Ovary (tissue), 9 donors: ENCODE measurements around the gene BANP. TPM values are rescaled to one million over a fixed set of nuclear protein-coding genes. Genes with fewer than 3 reads are reported as not detected.

ENCODE experiments used
- DNase-seq, 5 donors: peaks; one replicate each; pipeline ENCODE4 v3.0.0-alpha.2; 2019 to 2020
- H3K27ac ChIP-seq, 2 donors: fragments of 200-600 bp; one replicate each; pipeline versions ENCODE4 v1.5.1 to v1.8.0; 2019 to 2022
- H3K27me3 ChIP-seq: fragments of 200-600 bp; one replicate; pipeline ENCODE4 v1.8.0; 2022
- H3K36me3 ChIP-seq: fragments of 200-600 bp; sonication (generic); one replicate; pipeline ENCODE4 v1.5.1; 2019
- H3K4me1 ChIP-seq: one replicate; pipeline ENCODE4 v1.8.1; 2013; ENCODE audit warnings: mild to moderate bottlenecking, moderate library complexity; ENCODE audit not compliant: insufficient read depth
- H3K4me3 ChIP-seq: fragments of 200-600 bp; sonication (generic); one replicate; pipeline ENCODE4 v1.5.1; 2017
- H3K9me3 ChIP-seq, 2 donors: fragments of 200-600 bp in 1 of 2; sonication (generic) in 1 of 2; one replicate each; pipeline versions ENCODE4 v1.5.1 to v1.8.1; 2013 to 2019; ENCODE audit warnings: mild to moderate bottlenecking in 1 of 2, moderate library complexity in 1 of 2
- CTCF ChIP-seq, 3 donors: fragments of 450-650 bp in 2 of 3; fragments of 200-600 bp in 1 of 3; IDR thresholded peaks; one replicate each; pipeline versions ENCODE4 v1.5.1 to v1.8.0; 2016 to 2022; ENCODE audit warnings: antibody characterized with exemption in 3 of 3, mild to moderate bottlenecking in 1 of 3
- EP300 ChIP-seq: sonication (generic); formaldehyde crosslinking; IDR thresholded peaks from one replicate; pipeline ENCODE4 v1.6.1; 2017; ENCODE audit warnings: antibody characterized with exemption
- POLR2A ChIP-seq: fragments of 450-650 bp; IDR thresholded peaks from one replicate; pipeline ENCODE4 v1.6.1; 2017; ENCODE audit warnings: antibody characterized with exemption, mild to moderate bottlenecking, moderate library complexity
- WGBS, 3 donors: extraction: QIAGEN DNeasy Blood & Tissue Kit in 1 of 3; methylation state at CpG; one replicate each; pipeline versions ENCODE4 v1.1.5 to v1.1.7; 2013 to 2017; 5-methylcytosine and 5-hydroxymethylcytosine counted together
- intact Hi-C, 4 donors: fragments of 100-400 bp; cut with DNase I; formaldehyde crosslinking; loops; one replicate each; pipeline versions ENCODE4 v1.11.0 to v1.15.1; 2022 to 2023
- polyA plus RNA-seq, 2 donors: library from polyadenylated mRNA; stranded (reverse); fragments of 200-250 nt in 1 of 2; fragments of 350-450 nt in 1 of 2; fragmentation: Illumina TruSeq in 1 of 2; extraction: RNeasy Lipid Tissue Mini Kit (QIAGEN cat#74804) in 1 of 2; gene quantifications; one replicate each; pipeline ENCODE4 v1.2.3, GENCODE V29; 2013 to 2014
- total RNA-seq, 7 donors: library from RNA; depleted of rRNA in 2 of 7; stranded (reverse); fragments of >200 nt in 2 of 7; fragmentation: NEBNext Ultra II Directional in 3 of 7; extraction: Animal tissue kit (Norgen Biotek cat#: 25700) in 3 of 7; gene quantifications; one replicate each; pipeline versions ENCODE4 v1.1.0 to v1.2.4, GENCODE V29; 2016 to 2023
- donor health status: DM: no; HTN: no; CAD: no; lungs with moderate emphysema.
- donor health status: DM: no; HTN: no; CAD: no.
- donor health status: Bipolar disorder and iron deficiency.
- donor health status: DM: yes; HTN: yes; CAD: no.
- donor health status: DM: no; HTN: no; CAD: no.
- donor health status: DM: yes; HTN: yes; CAD: no.

BANP gene
- total and polyA plus RNA-seq, 9 donors = 14.8 to 48.6 (median 28.1) TPM

GRCh38 chr16:88069397-88070168 is 118.3 kb downstream of the BANP start:
- no peak overlapping the region for H3K27ac ChIP-seq
- no peak for TF ChIP-seq POLR2A
- no peak for TF ChIP-seq CTCF (IDR thresholded peaks at IDR 0.05)
- no peak for TF ChIP-seq EP300
- DNase-seq = peak in 1 of 5 donors; percentile 18
- no peaks in the 10 kb centered on the region for H3K9me3 ChIP-seq
- H3K36me3 ChIP-seq = no peaks in the 10 kb centered on the region
- WGBS, 3 donors = 82 to 92% (median 91%) methylated on average over 25 of the region's 25 CpGs
- no peak overlapping the region for H3K4me3 ChIP-seq
- H3K4me1 ChIP-seq = no peaks in the 10 kb centered on the region
- intact Hi-C loops = no loop called here
- H3K27me3 ChIP-seq = no peaks in the 10 kb centered on the region

- Histone ChIP-seq H3K36me3 (no peaks in the 10 kb centered on the region), H3K4me1 (no peaks in the 10 kb centered on the region), H3K27ac (no peak overlapping the region), H3K27me3 (no peaks in the 10 kb centered on the region), H3K4me3 (no peak overlapping the region), H3K9me3 (no peaks in the 10 kb centered on the region)
- no peak for DNase-seq
- intact Hi-C loops = no loop called here
- TF ChIP-seq CTCF (IDR thresholded peaks at IDR 0.05) (no peak), EP300 (no peak), POLR2A (no peak)
- 82 to 90% (median 89%) methylated on average over 12 of the region's 12 CpGs for WGBS, 3 donors
Observed at GRCh38 chr16:88070341-88070740, 119.1 kb downstream of the BANP start.

GRCh38 chr16:88070989-88071625 is 119.9 kb downstream of the BANP start:
- H3K36me3 ChIP-seq = no peaks in the 10 kb centered on the region
- TF ChIP-seq CTCF (IDR thresholded peaks at IDR 0.05) (no peak), EP300 (no peak), POLR2A (no peak)
- no peaks in the 10 kb centered on the region for H3K27me3 ChIP-seq
- H3K4me1 ChIP-seq = no peaks in the 10 kb centered on the region
- no peaks in the 10 kb centered on the region for H3K9me3 ChIP-seq
- intact Hi-C loops = no loop called here
- H3K4me3 ChIP-seq = no peak overlapping the region
- DNase-seq = peak in 1 of 5 donors; percentile 19
- no peak overlapping the region for H3K27ac ChIP-seq
- WGBS, 3 donors = 93 to 99% (median 94%) methylated on average over 16 to 23 of the region's 23 CpGs

DNA sequence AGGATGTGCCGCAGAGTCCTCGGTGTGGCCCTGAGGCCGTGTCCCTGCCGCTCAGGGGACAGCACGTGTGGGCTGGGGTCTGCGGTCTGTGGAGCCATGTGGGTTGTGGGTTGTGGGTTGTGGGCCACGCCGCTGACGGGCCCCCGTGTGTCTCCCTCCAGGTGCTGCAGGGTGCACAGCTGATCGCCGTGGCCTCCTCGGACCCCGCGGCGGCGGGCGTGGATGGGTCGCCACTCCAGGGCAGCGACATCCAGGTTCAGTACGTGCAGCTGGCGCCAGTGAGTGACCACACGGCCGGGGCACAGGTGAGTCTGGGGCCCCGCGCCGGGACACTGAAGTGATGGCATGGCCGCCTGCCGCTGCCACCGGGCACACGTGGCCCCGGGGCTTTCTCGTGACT is 120.7 kb downstream of the BANP start:
- Histone ChIP-seq H3K27me3 (no peaks in the 10 kb centered on the region), H3K36me3 (no peaks in the 10 kb centered on the region), H3K27ac (no peak overlapping the region), H3K4me3 (no peak overlapping the region), H3K4me1 (no peaks in the 10 kb centered on the region), H3K9me3 (no peaks in the 10 kb centered on the region)
- intact Hi-C loops = no loop called here
- TF ChIP-seq CTCF (IDR thresholded peaks at IDR 0.05) (no peak), POLR2A (no peak), EP300 (no peak)
- 93 to 97% (median 97%) methylated on average over 21 to 33 of the region's 33 CpGs for WGBS, 3 donors
- DNase-seq = peak in 1 of 5 donors; percentile 21
